Trophoblast cell (in vitro differentiated cells and primary cell): ENCODE results near the gene GALE.
"Not testable (repeated sequence)": the region's sequence is repeated elsewhere in the genome, so short reads cannot be mapped to it uniquely, and the experiment has no call there.

Experiments used
- DNase-seq, 2 donors: peaks; one replicate each; pipeline ENCODE4 v3.0.0-alpha.2; 2016
- H2AFZ ChIP-seq: 2 replicates; pipeline ENCODE4 v1.6.1; 2013; ENCODE audit warnings: low read length, moderate library complexity, mild to moderate bottlenecking; ENCODE audit not compliant: insufficient read depth, poor library complexity
- H2AK5ac ChIP-seq: 2 replicates; pipeline ENCODE4 v1.6.1; 2013; ENCODE audit warnings: mild to moderate bottlenecking, low read length
- H2BK120ac ChIP-seq: 2 replicates; pipeline ENCODE4 v1.6.1; 2013; ENCODE audit warnings: low read length, mild to moderate bottlenecking, moderate library complexity; ENCODE audit not compliant: insufficient read depth, poor library complexity
- H2BK12ac ChIP-seq: 2 replicates; pipeline ENCODE4 v1.6.1; 2013; ENCODE audit warnings: mild to moderate bottlenecking, low read length, moderate library complexity
- H2BK5ac ChIP-seq: 2 replicates; pipeline ENCODE4 v1.6.1; 2013; ENCODE audit warnings: low read length, low read depth, moderate library complexity, mild to moderate bottlenecking; ENCODE audit not compliant: poor library complexity
- H3K14ac ChIP-seq: 2 replicates; pipeline ENCODE4 v1.6.1; 2013; ENCODE audit warnings: mild to moderate bottlenecking, low read length
- H3K18ac ChIP-seq: 2 replicates; pipeline ENCODE4 v1.6.1; 2013; ENCODE audit warnings: mild to moderate bottlenecking, low read length
- H3K23ac ChIP-seq: 2 replicates; pipeline ENCODE4 v1.6.1; 2013; ENCODE audit warnings: low read length
- H3K27ac ChIP-seq: 2 replicates; pipeline ENCODE4 v1.5.1; 2013; ENCODE audit warnings: low read depth, mild to moderate bottlenecking, inconsistent platforms, low read length, moderate library complexity
- H3K27me3 ChIP-seq: 2 replicates; pipeline ENCODE4 v1.6.1; 2013; ENCODE audit warnings: inconsistent platforms, mild to moderate bottlenecking, low read length, moderate library complexity; ENCODE audit not compliant: insufficient read depth
- H3K36me3 ChIP-seq, 2 experiments: 1 replicate in 1 of 2; 2 replicates in 1 of 2; pipeline ENCODE4 v1.6.1; 2013; ENCODE audit warnings: low read length in 2 of 2, mild to moderate bottlenecking in 2 of 2, moderate library complexity in 1 of 2; ENCODE audit not compliant: insufficient read depth in 2 of 2, control insufficient read depth in 1 of 2
- H3K4ac ChIP-seq: 2 replicates; pipeline ENCODE4 v1.6.1; 2013; ENCODE audit warnings: low read depth, mild to moderate bottlenecking, low read length, moderate library complexity
- H3K4me1 ChIP-seq, 2 experiments: 1 replicate in 1 of 2; 2 replicates in 1 of 2; pipeline ENCODE4 v1.6.1; 2013; ENCODE audit warnings: low read length in 2 of 2, mild to moderate bottlenecking in 2 of 2, moderate library complexity in 1 of 2; ENCODE audit not compliant: insufficient read depth in 2 of 2, control insufficient read depth in 1 of 2
- H3K4me2 ChIP-seq: 2 replicates; pipeline ENCODE4 v1.6.1; 2013; ENCODE audit warnings: inconsistent platforms, mild to moderate bottlenecking, low read length, moderate library complexity
- H3K4me3 ChIP-seq: 2 replicates; pipeline ENCODE4 v1.5.1; 2013; ENCODE audit warnings: mild to moderate bottlenecking, low read depth, low read length, inconsistent platforms
- H3K79me1 ChIP-seq: one replicate; pipeline ENCODE4 v1.6.1; 2013; ENCODE audit warnings: low read length
- H3K79me2 ChIP-seq: 2 replicates; pipeline ENCODE4 v1.6.1; 2013; ENCODE audit warnings: low read length, mild to moderate bottlenecking; ENCODE audit not compliant: control insufficient read depth, insufficient read depth, poor library complexity
- H3K9ac ChIP-seq: 2 replicates; pipeline ENCODE4 v1.6.1; 2013; ENCODE audit warnings: mild to moderate bottlenecking, low read length
- H3K9me3 ChIP-seq: 2 replicates; pipeline ENCODE4 v1.6.1; 2013; ENCODE audit warnings: low read depth, mild to moderate bottlenecking, control low read depth, inconsistent platforms, low read length; ENCODE audit not compliant: insufficient read depth
- H4K12ac ChIP-seq: 2 replicates; pipeline ENCODE4 v1.6.1; 2013; ENCODE audit warnings: low read depth, mild to moderate bottlenecking, low read length, moderate library complexity
- H4K8ac ChIP-seq: 2 replicates; pipeline ENCODE4 v1.6.1; 2013; ENCODE audit warnings: low read depth, mild to moderate bottlenecking, low read length, moderate library complexity
- H4K91ac ChIP-seq: one replicate; pipeline ENCODE4 v1.6.1; 2013; ENCODE audit warnings: low read depth, mild to moderate bottlenecking, low read length, moderate library complexity
- WGBS: extraction: QIAGEN DNeasy Blood & Tissue Kit; methylation state at CpG from one replicate; pipeline ENCODE4 v1.1.7; 2013; ENCODE audit warnings: missing lambda C conversion rate; ENCODE audit not compliant: insufficient read length, insufficient coverage; ENCODE audit errors: extremely low coverage; 5-methylcytosine and 5-hydroxymethylcytosine counted together

The GALE gene

DNA sequence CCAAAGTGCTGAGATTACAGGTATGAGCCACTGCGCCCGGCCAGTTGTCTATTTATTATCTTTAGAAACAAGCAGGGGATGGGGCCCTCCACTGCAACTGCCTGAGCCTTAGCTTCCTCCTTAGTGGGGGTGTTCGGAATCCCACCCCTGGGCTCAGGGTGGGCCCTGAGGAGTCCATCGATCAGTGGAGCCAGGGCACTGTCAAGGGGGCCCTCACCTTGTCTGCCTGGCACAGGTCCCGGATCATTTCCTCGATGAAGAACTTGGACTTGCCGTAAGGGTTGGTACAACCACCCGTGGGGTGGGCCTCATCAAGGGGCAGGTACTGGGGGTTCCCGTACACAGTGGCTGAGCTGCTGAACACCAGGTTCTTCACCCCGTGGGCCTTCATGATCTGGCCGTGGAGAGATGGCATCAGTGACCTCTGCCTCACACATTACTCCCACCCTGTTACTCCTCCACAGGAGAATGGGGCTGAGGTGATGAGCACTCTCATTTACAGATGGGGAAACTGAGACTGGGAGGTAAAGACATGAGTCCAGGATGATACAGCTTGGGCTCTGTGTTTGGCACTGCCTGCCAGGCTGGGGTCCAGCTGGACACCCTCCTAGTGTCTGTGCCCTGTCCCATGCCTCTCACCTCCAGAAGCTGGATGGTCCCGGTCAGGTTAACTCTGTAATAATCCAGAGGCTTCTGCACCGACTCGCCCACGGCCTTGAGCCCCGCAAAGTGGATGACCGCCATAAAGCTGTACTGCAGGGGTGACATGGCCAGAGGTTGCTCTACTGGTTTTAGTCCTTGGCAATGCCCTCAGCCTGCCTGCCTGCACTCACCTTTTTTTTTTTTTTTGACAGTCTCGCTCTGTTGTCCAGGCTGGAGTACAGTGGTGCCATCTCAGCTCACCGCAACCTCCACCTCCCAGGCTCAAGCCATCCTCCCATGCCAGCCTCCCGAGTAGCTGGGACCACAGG is 2.8 kb downstream of the GALE start:
- Histone ChIP-seq H4K8ac (no peak overlapping the region), H4K91ac (no peak overlapping the region), H3K14ac (no peak overlapping the region), H2BK12ac (no peak overlapping the region), H2AFZ (no peak overlapping the region), H3K36me3 (peaks cover 57 to 58% of the 10 kb centered on the region in 2 experiments), H4K12ac (no peak overlapping the region), H3K4me2 (no peak overlapping the region), H3K9ac (no peak overlapping the region), H3K23ac (no peak overlapping the region), H3K27me3 (no peaks in the 10 kb centered on the region), H2BK5ac (no peak overlapping the region), H3K4ac (no peak overlapping the region), H3K4me1 (peaks cover 7 to 16% of the 10 kb centered on the region in 2 experiments), H3K79me2 (peaks cover 7% of the 10 kb centered on the region), H3K18ac (no peak overlapping the region), H2AK5ac (no peak overlapping the region), H3K79me1 (peaks cover 14% of the 10 kb centered on the region), H2BK120ac (no peak overlapping the region), H3K4me3 (no peak overlapping the region), H3K27ac (no peak overlapping the region), H3K9me3 (no peaks in the 10 kb centered on the region)
- no peak for DNase-seq
- WGBS, result no CpG with 5 or more reads among the region's 20 CpGs

DNA sequence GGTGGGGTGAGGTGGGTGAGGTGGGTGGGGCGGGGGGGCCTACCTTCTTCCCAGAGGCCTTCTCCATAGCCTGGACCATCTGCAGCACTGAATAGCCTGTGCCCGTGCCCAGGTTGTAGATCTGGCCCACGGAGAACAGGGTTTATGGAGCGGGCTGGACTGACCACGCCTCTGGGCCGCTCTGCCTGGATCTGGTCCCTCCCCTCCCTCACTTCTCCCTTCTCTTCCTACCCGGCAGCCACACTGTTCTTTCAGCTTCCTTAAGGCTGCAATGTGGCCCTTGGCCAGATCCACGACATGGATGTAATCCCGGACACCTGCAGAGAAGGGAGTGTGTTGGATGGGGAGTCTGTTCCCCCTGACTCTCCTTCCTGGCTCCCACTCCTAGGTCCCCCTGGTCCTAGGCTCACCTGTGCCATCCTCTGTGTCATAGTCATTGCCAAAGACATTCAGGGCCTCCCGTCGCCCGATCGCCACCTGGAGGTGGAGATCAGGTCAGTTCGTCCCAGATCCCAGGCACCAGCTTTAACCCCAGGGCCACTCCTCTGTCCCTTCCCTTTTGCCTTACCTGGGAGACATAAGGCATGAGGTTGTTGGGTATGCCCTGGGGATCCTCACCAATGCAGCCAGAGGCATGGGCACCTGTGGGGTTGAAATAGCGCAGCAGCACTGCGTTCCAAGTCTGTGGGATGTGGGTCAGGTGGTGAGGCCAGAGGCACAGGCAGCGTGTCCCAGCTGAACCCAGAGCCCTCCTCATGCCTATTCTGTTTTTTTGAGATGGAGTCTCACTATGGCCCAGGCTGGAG is 3.9 kb downstream of the GALE start:
- Histone ChIP-seq H4K8ac (no peak overlapping the region), H2BK120ac (no peak overlapping the region), H3K79me1 (peaks cover 14% of the 10 kb centered on the region), H3K4me1 (peaks cover 13 to 23% of the 10 kb centered on the region in 2 experiments), H3K27me3 (no peaks in the 10 kb centered on the region), H3K4me3 (no peak overlapping the region), H2AFZ (no peak overlapping the region), H3K18ac (no peak overlapping the region), H3K23ac (no peak overlapping the region), H3K4ac (no peak overlapping the region), H4K91ac (no peak overlapping the region), H2BK12ac (no peak overlapping the region), H3K27ac (no peak overlapping the region), H3K4me2 (no peak overlapping the region), H4K12ac (no peak overlapping the region), H3K79me2 (peaks cover 14% of the 10 kb centered on the region), H3K14ac (no peak overlapping the region), H3K9ac (no peak overlapping the region), H2BK5ac (no peak overlapping the region), H2AK5ac (no peak overlapping the region), H3K9me3 (no peaks in the 10 kb centered on the region), H3K36me3 (peaks cover 61% of the 10 kb centered on the region in 2 experiments)
- peak in 1 of 2 donors; percentile 30 for DNase-seq
- no CpG with 5 or more reads among the region's 17 CpGs for WGBS

- H4K12ac ChIP-seq, result no peak overlapping the region
- H3K9me3 ChIP-seq, result no peaks in the 10 kb centered on the region
- no peak overlapping the region for H2AK5ac ChIP-seq
- peaks cover 13 to 18% of the 10 kb centered on the region in 2 experiments for H3K4me1 ChIP-seq
- no peak overlapping the region for H3K23ac ChIP-seq
- no peak overlapping the region for H2BK12ac ChIP-seq
- H3K4me2 ChIP-seq, result no peak overlapping the region
- no peak overlapping the region for H2BK120ac ChIP-seq
- no peak overlapping the region for H4K91ac ChIP-seq
- H3K79me2 ChIP-seq, result peaks cover 19% of the 10 kb centered on the region
- no CpG with 5 or more reads among the region's 16 CpGs for WGBS
- no peak overlapping the region for H3K4ac ChIP-seq
- H3K27ac ChIP-seq, result no peak overlapping the region
- no peak overlapping the region for H3K14ac ChIP-seq
- H4K8ac ChIP-seq, result no peak overlapping the region
- H3K79me1 ChIP-seq, result peaks cover 16% of the 10 kb centered on the region
- DNase-seq, result no peak
- H3K9ac ChIP-seq, result no peak overlapping the region
- no peak overlapping the region for H2BK5ac ChIP-seq
- H2AFZ ChIP-seq, result no peak overlapping the region
- peak overlapping the region; percentile 10 for H3K4me3 ChIP-seq
- H3K27me3 ChIP-seq, result no peaks in the 10 kb centered on the region
- no peak overlapping the region for H3K18ac ChIP-seq
- peaks cover 61% of the 10 kb centered on the region in 2 experiments for H3K36me3 ChIP-seq
These were observed 4.7 kb downstream of the GALE start for GRCh38 chr1:23795676-23796465.

GRCh38 chr1:23794732-23795182 is 5.8 kb downstream of the GALE start:
- not testable (repeated sequence) for H3K79me1 ChIP-seq, H3K23ac ChIP-seq, H3K27ac ChIP-seq, H3K4me2 ChIP-seq, H2BK5ac ChIP-seq, H3K9me3 ChIP-seq, H3K4me3 ChIP-seq, H2BK120ac ChIP-seq, H2AK5ac ChIP-seq, H4K12ac ChIP-seq, H4K8ac ChIP-seq, H3K18ac ChIP-seq, H3K14ac ChIP-seq, H2AFZ ChIP-seq, H3K9ac ChIP-seq, H2BK12ac ChIP-seq, H3K27me3 ChIP-seq, DNase-seq, H4K91ac ChIP-seq, H3K4ac ChIP-seq
- WGBS, result no CpG with 5 or more reads among the region's 9 CpGs
- peaks cover 14% of the 10 kb centered on the region for H3K79me2 ChIP-seq
- H3K36me3 ChIP-seq, result peaks cover 61% of the 10 kb centered on the region in 2 experiments
- H3K4me1 ChIP-seq, result peaks cover 19 to 24% of the 10 kb centered on the region in 2 experiments
